Prostate gland (tissue), 2 donors: ENCODE measurements around the gene ALKBH3.

Source experiments
- CTCF ChIP-seq, 4 experiments: fragments of 200-600 bp in 2 of 4; fragments of 450-650 bp in 2 of 4; sonication (generic) in 2 of 4; IDR thresholded peaks; 1 replicate in 3 of 4; 2 replicates in 1 of 4; pipeline ENCODE4 v1.5.1; 2016 to 2019; ENCODE audit warnings: antibody characterized with exemption in 4 of 4, mild to moderate bottlenecking in 2 of 4, moderate library complexity in 2 of 4
- POLR2A ChIP-seq: fragments of 450-650 bp; IDR thresholded peaks from one replicate; pipeline ENCODE4 v1.6.1; 2016; ENCODE audit warnings: antibody characterized with exemption, mild to moderate bottlenecking
- POLR2AphosphoS5 ChIP-seq: sonication (generic); formaldehyde crosslinking; IDR thresholded peaks from one replicate; pipeline ENCODE4 v1.6.1; 2017; ENCODE audit warnings: antibody characterized with exemption

GRCh38 chr11:43837879-43838278, 42.8 kb upstream of the ALKBH3 start:
- TF ChIP-seq CTCF (IDR thresholded peaks at IDR 0.05), result no peak
- no peak for TF ChIP-seq POLR2A
- TF ChIP-seq POLR2AphosphoS5, result no peak
